Mesenchymal stem cell (in vitro differentiated cells and primary cell): ENCODE data around the gene PLCXD3.
A peak's percentile ranks its signal among the peaks of the same experiment; 100 is the strongest.

Experiments used
- DNase-seq: peaks from one replicate; pipeline ENCODE4 v3.0.0-alpha.2; 2013
- H2AFZ ChIP-seq: one replicate; pipeline ENCODE4 v1.6.1; 2013; ENCODE audit warnings: low read depth, mild to moderate bottlenecking, control low read depth, inconsistent platforms, low read length, moderate library complexity
- H2AK5ac ChIP-seq: 2 replicates; pipeline ENCODE4 v1.6.1; 2013; ENCODE audit warnings: low read length, moderate library complexity, mild to moderate bottlenecking, inconsistent platforms; ENCODE audit not compliant: severe bottlenecking
- H2BK120ac ChIP-seq: one replicate; pipeline ENCODE4 v1.6.1; 2013; ENCODE audit warnings: low read depth, mild to moderate bottlenecking, inconsistent platforms, low read length, moderate library complexity
- H2BK12ac ChIP-seq, 2 experiments: one replicate each; pipeline ENCODE4 v1.6.1; 2013; ENCODE audit warnings: inconsistent platforms in 2 of 2, low read length in 2 of 2, mild to moderate bottlenecking in 2 of 2, moderate library complexity in 2 of 2, control low read depth in 1 of 2
- H2BK15ac ChIP-seq: one replicate; pipeline ENCODE4 v1.6.1; 2013; ENCODE audit warnings: mild to moderate bottlenecking, low read depth, inconsistent platforms; ENCODE audit not compliant: poor library complexity, severe bottlenecking
- H2BK5ac ChIP-seq: 2 replicates; pipeline ENCODE4 v1.6.1; 2013; ENCODE audit warnings: low read depth, mild to moderate bottlenecking, low read length, control low read depth, inconsistent platforms; ENCODE audit not compliant: poor library complexity, severe bottlenecking
- H3K14ac ChIP-seq, 2 experiments: one replicate each; pipeline ENCODE4 v1.6.1; 2013; ENCODE audit warnings: inconsistent platforms in 2 of 2, low read length in 2 of 2, control low read depth in 1 of 2, mild to moderate bottlenecking in 1 of 2, moderate library complexity in 1 of 2
- H3K18ac ChIP-seq, 2 experiments: one replicate each; pipeline ENCODE4 v1.6.1; 2013; ENCODE audit warnings: inconsistent platforms in 2 of 2, low read length in 2 of 2, control low read depth in 1 of 2, low read depth in 1 of 2, mild to moderate bottlenecking in 1 of 2
- H3K23ac ChIP-seq, 2 experiments: one replicate each; pipeline ENCODE4 v1.6.1; 2013; ENCODE audit warnings: inconsistent platforms in 2 of 2, low read length in 2 of 2, mild to moderate bottlenecking in 2 of 2, moderate library complexity in 2 of 2, control low read depth in 1 of 2
- H3K27ac ChIP-seq: 2 replicates; pipeline ENCODE4 v1.5.1; 2013; ENCODE audit warnings: mild to moderate bottlenecking, moderate library complexity, low read length, control low read depth, inconsistent platforms; ENCODE audit not compliant: poor library complexity, severe bottlenecking
- H3K27me3 ChIP-seq, 2 experiments: 2 replicates each; pipeline versions ENCODE4 v1.6.1 to v1.7.0; 2013; ENCODE audit warnings: low read length in 2 of 2, mild to moderate bottlenecking in 2 of 2, moderate library complexity in 2 of 2, control low read depth in 1 of 2, inconsistent platforms in 1 of 2; ENCODE audit not compliant: control insufficient read depth in 1 of 2, insufficient read depth in 1 of 2
- H3K36me3 ChIP-seq, 2 experiments: 2 replicates each; pipeline versions ENCODE4 v1.6.1 to v1.7.0; 2013; ENCODE audit warnings: low read length in 2 of 2, control low read depth in 1 of 2, inconsistent platforms in 1 of 2, low read depth in 1 of 2, mild to moderate bottlenecking in 1 of 2; ENCODE audit not compliant: insufficient read depth in 2 of 2, control insufficient read depth in 1 of 2
- H3K4ac ChIP-seq, 2 experiments: one replicate each; pipeline ENCODE4 v1.6.1; 2013; ENCODE audit warnings: inconsistent platforms in 2 of 2, low read length in 2 of 2, mild to moderate bottlenecking in 2 of 2, moderate library complexity in 2 of 2, control low read depth in 1 of 2, low read depth in 1 of 2
- H3K4me1 ChIP-seq: 2 replicates; pipeline ENCODE4 v1.6.1; 2013; ENCODE audit warnings: low read depth, low read length, control low read depth; ENCODE audit not compliant: control insufficient read depth, insufficient read depth
- H3K4me2 ChIP-seq: 2 replicates; pipeline ENCODE4 v1.6.1; 2013; ENCODE audit warnings: low read length, mild to moderate bottlenecking, inconsistent platforms; ENCODE audit not compliant: poor library complexity, severe bottlenecking
- H3K4me3 ChIP-seq, 2 experiments: 2 replicates each; pipeline versions ENCODE4 v1.5.1 to v1.7.0; 2013; ENCODE audit warnings: low read length in 2 of 2, mild to moderate bottlenecking in 2 of 2, control low read depth in 1 of 2, low read depth in 1 of 2; ENCODE audit not compliant: insufficient read depth in 1 of 2
- H3K79me1 ChIP-seq: replicated peaks from 2 replicates; pipeline ENCODE4 v1.6.1; 2013; ENCODE audit warnings: mild to moderate bottlenecking, control low read depth, low read length, inconsistent platforms; ENCODE audit not compliant: poor library complexity, severe bottlenecking
- H3K9ac ChIP-seq: 2 replicates; pipeline ENCODE4 v1.7.0; 2013; ENCODE audit warnings: mild to moderate bottlenecking, low read length, moderate library complexity
- H3K9me3 ChIP-seq: 2 replicates; pipeline ENCODE4 v1.7.0; 2013; ENCODE audit warnings: mild to moderate bottlenecking, low read length; ENCODE audit not compliant: control insufficient read depth
- H4K8ac ChIP-seq: one replicate; pipeline ENCODE4 v1.6.1; 2013; ENCODE audit warnings: inconsistent platforms, mild to moderate bottlenecking, low read length, moderate library complexity
- H4K91ac ChIP-seq: one replicate; pipeline ENCODE4 v1.6.1; 2013; ENCODE audit warnings: mild to moderate bottlenecking, low read length, inconsistent platforms
- WGBS: methylation state at CpG from one replicate; pipeline ENCODE4 v1.1.7; 2013; ENCODE audit warnings: mixed read lengths; 5-methylcytosine and 5-hydroxymethylcytosine counted together

PLCXD3 gene

GRCh38 chr5:41371738-41372137 is 138.7 kb downstream of the PLCXD3 start:
- Histone ChIP-seq H3K36me3 (no peaks in the 10 kb centered on the region), H3K23ac (no peak overlapping the region), H3K4me1 (no peaks in the 10 kb centered on the region), H3K79me1 (no peaks in the 10 kb centered on the region), H3K4ac (no peak overlapping the region), H2BK15ac (no peak overlapping the region), H3K27ac (no peak overlapping the region), H3K18ac (no peak overlapping the region), H4K8ac (no peak overlapping the region), H2BK5ac (no peak overlapping the region), H3K27me3 (no peaks in the 10 kb centered on the region), H2AK5ac (no peak overlapping the region), H2AFZ (no peak overlapping the region), H4K91ac (no peak overlapping the region), H3K9ac (peak overlapping the region; percentile 27), H2BK12ac (no peak overlapping the region), H2BK120ac (no peak overlapping the region), H3K4me3 (no peak overlapping the region), H3K9me3 (no peaks in the 10 kb centered on the region), H3K4me2 (no peak overlapping the region), H3K14ac (no peak overlapping the region)
- WGBS: 13% methylated on average over 1 of the region's 2 CpGs
- DNase-seq: no peak

GRCh38 chr5:41370482-41370881 is 139.9 kb downstream of the PLCXD3 start:
- Histone ChIP-seq H3K4me1 (no peaks in the 10 kb centered on the region), H2BK15ac (no peak overlapping the region), H2BK12ac (no peak overlapping the region), H2BK120ac (no peak overlapping the region), H4K91ac (no peak overlapping the region), H3K9ac (no peak overlapping the region), H4K8ac (no peak overlapping the region), H3K9me3 (no peaks in the 10 kb centered on the region), H3K18ac (no peak overlapping the region), H3K27ac (no peak overlapping the region), H3K79me1 (no peaks in the 10 kb centered on the region), H3K36me3 (no peaks in the 10 kb centered on the region), H3K4me2 (no peak overlapping the region), H2AFZ (no peak overlapping the region), H3K27me3 (no peaks in the 10 kb centered on the region), H3K14ac (no peak overlapping the region), H3K4me3 (no peak overlapping the region), H2BK5ac (no peak overlapping the region), H2AK5ac (no peak overlapping the region), H3K23ac (no peak overlapping the region), H3K4ac (no peak overlapping the region)
- WGBS: 72% methylated on average over 4 of the region's 4 CpGs
- DNase-seq: no peak

GRCh38 chr5:41369799-41370198 is 140.6 kb downstream of the PLCXD3 start:
- Histone ChIP-seq H3K4ac (no peak overlapping the region), H4K91ac (no peak overlapping the region), H2BK120ac (no peak overlapping the region), H2BK15ac (no peak overlapping the region), H3K4me1 (no peaks in the 10 kb centered on the region), H3K18ac (no peak overlapping the region), H2BK5ac (no peak overlapping the region), H3K14ac (no peak overlapping the region), H3K23ac (no peak overlapping the region), H3K27ac (no peak overlapping the region), H3K9me3 (no peaks in the 10 kb centered on the region), H3K36me3 (no peaks in the 10 kb centered on the region), H2AFZ (no peak overlapping the region), H3K4me2 (no peak overlapping the region), H2BK12ac (no peak overlapping the region), H3K4me3 (no peak overlapping the region), H3K79me1 (no peaks in the 10 kb centered on the region), H2AK5ac (no peak overlapping the region), H4K8ac (no peak overlapping the region), H3K27me3 (no peaks in the 10 kb centered on the region), H3K9ac (no peak overlapping the region)
- WGBS: 88% methylated on average over 1 of the region's 2 CpGs
- DNase-seq: no peak

GRCh38 chr5:41368158-41368557 is 142.2 kb downstream of the PLCXD3 start:
- H2BK12ac ChIP-seq: no peak overlapping the region
- H3K27me3 ChIP-seq: no peaks in the 10 kb centered on the region

More at GRCh38 chr5:41368158-41368557, 142.2 kb downstream of the PLCXD3 start:
- 100% methylated on average over 2 of the region's 2 CpGs for WGBS
- Histone ChIP-seq H4K8ac (no peak overlapping the region), H3K14ac (no peak overlapping the region), H2BK120ac (no peak overlapping the region), H2BK15ac (no peak overlapping the region), H3K4me3 (no peak overlapping the region), H3K27ac (no peak overlapping the region), H3K23ac (no peak overlapping the region), H3K18ac (no peak overlapping the region), H3K4me1 (no peaks in the 10 kb centered on the region), H2AFZ (no peak overlapping the region), H3K4me2 (no peak overlapping the region), H2BK5ac (no peak overlapping the region), H3K79me1 (no peaks in the 10 kb centered on the region), H3K4ac (no peak overlapping the region), H2AK5ac (no peak overlapping the region), H3K9me3 (no peaks in the 10 kb centered on the region), H3K36me3 (no peaks in the 10 kb centered on the region), H4K91ac (no peak overlapping the region), H3K9ac (no peak overlapping the region)
- no peak for DNase-seq
